ENCODE data around the gene RERE.

Gene RERE

DNA sequence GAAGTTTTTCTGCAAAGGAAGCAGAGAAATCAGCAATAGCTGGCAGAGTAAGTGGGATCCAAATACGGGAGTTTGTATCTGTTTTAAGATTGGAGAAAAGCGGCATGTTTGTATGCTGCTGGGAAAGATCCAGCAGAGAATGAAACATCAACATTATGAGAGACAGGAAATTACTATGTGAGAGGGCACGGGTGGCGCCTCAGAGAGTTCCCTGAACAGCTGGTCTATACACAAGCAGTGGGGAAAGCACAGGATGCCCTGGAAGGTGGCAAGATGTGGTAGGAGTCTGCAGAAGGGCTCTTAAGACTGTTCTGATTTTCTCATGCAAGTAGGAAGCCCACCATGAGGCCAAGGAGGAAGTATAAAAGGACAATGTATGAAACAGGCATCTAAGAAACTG lies 130.4 kb downstream of the RERE start:
- no peak for DNase-seq (ENCODE audit: low spot score)

DNA sequence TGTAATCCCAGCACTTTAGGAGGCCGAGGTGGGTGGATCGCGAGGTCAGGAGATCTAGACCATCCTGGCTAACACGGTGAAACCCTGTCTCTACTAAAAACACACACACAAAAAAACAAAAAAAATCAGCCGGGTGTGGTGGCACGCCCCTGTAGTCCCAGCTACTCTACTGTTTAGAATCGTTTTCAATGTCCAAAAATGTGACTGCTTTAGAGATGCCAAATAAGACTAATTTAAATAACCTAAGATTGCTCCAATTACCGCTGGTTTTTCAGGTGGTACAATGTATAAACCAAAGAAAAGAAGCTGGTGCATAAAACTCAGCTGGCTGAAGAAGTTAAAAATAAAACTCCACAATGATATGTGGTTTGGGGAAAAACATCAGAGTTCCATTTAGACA lies 132.0 kb downstream of the RERE start:
- no peak for DNase-seq (ENCODE audit: low spot score)

DNA sequence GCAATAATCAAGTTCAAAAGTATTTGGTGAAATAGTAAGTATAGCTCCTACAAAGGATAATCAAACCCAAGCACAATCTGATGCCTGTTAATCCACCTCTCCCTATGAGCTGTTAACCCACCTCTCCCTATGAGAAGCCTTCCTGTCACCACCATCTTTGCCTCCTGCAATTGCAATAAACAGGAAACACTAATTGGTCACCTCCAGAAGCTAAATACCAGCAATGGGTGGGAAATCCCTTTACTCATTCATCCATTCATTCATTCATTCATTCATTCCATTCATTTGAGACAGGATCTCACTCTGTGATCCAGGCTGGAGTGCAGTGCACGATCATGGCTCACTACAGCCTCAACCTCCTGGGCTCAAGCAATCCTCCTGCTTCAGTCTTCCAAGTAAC lies 132.8 kb downstream of the RERE start:
- no peak for DNase-seq (ENCODE audit: low spot score)

GRCh38 chr1:8682573-8682972 lies 134.9 kb downstream of the RERE start:
- no peak for DNase-seq (ENCODE audit: low spot score)

DNA sequence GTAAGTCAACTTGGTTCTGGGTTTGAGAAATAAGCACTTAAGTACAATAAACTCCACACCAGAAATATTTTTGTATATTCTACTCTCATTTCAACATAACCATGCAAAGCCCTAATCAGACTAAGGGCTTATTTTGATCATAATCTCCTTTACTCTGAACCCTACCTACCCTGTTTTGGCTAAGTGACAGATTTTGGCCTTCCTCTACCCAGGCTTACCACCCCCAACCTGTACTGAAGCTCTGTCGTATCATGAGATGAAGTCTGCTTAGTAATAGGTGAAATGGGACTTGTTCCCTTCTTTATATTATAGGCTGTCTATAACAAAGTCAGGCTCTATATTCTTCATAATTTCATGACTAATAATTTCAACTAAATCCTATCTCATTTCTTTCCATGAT lies 135.5 kb downstream of the RERE start:
- no peak for DNase-seq (ENCODE audit: low spot score)

GRCh38 chr1:8680664-8681650 lies 136.5 kb downstream of the RERE start:
- no peak for DNase-seq (ENCODE audit: low spot score)

DNA sequence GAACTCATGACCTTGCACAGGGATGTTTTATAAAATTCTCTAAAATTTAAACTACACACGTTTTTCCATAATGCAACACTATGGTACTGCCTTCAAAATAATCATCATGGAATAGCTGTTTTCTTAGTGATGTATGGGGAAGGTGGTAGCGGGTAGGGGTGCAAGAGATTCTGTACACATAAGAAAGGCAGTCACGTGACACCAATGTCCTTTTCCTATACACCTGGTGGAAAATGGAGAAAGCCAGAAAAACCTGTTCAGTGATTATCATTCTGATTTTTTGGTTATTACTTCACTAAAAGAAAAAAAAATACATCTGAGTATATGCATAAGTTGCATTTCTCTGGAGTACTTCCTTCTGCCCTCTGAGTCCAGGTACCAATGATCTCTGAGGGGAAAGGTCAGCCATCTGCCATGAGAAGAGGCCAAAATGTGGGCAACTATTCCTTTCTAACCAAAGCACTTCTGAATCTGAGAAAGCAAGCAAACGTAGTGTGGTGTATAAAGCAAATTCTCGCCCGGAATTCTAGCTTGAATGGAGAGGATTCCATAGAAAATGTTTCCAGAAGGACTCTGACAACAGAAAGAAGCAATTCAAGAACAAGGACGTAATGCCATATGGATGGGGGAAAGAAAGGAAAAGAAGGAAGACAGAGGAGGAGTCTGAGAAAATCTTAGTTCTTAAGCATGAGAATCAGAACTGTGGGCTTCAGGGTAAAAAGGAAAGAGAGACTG lies 137.3 kb downstream of the RERE start:
- no peak for DNase-seq (ENCODE audit: low spot score)

- no peak for DNase-seq (ENCODE audit: low spot score)
These were observed 138.0 kb downstream of the RERE start for GRCh38 chr1:8679395-8679800.

DNA sequence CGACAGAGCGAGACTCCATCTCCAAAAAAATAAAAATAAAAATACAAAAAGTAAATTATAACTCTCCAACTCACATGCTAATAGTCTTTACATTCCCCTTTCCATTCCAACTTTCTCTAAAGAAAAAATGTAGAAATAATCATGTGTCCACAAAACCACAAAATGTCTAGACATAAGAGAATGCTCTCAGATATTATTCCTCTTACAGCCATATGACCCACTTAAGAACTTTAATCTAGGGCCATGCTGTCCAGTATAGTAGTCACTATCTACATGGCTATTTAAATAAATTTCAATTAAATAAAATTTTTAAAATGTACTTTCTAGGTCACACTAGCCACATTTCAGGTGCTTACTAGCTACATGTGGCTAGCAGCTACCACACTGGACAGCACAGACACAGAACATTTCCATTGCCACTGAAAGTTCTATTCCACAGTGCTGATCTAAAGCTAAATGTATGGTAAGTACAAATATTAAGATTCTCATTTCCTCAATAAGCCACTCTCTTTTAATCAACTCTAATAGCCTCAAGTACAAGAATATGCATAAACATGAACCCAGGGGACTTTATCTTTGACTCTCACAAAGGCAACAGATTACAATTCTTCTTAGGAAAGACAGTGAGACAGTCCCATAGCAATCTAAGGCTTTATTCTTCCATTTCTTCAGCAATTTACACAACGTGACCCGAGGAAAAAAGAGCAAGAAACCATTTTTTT lies 138.6 kb downstream of the RERE start:
- no peak for DNase-seq (ENCODE audit: low spot score)

- no peak for DNase-seq (ENCODE audit: low spot score)
These were observed 139.7 kb downstream of the RERE start for GRCh38 chr1:8677782-8678181.

DNA sequence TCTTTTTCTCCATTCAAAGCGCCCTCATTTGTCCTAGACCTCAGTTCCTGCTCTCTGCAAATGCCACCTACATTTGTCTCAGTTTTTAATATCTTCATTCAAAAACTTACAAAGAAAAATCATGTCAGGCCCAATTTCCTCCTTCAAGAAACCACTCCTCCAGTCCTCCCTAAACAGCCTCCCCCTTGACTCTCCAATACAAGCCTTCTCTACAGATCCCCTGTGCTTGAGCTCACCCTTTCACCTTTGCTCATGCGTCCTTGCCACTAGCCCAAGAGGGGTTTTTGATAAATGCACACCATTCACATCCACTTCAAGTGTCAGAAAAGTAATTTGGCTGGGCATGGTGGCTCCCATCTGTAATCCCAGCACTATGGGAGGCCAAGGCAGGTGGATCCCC lies 140.6 kb downstream of the RERE start:
- no peak for DNase-seq (ENCODE audit: low spot score)

DNA sequence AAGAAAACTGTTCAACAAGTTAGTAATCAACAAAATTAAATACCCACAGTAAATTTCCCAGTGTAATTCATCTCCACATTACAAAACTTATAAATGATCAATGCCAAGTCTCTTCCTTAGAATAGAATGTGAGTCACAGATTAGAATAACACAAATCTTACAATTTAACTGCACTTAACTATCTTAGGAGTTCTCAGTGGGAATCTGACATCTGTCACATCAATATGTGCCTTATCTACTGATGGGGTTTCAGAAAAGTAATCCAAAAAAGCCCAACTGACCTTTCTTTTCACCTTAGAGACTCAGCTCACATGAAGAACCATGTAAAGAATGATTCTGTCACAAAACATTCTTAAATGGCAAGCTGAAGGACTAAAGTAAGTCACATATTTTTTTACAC lies 141.4 kb downstream of the RERE start:
- no peak for DNase-seq (ENCODE audit: low spot score)

DNA sequence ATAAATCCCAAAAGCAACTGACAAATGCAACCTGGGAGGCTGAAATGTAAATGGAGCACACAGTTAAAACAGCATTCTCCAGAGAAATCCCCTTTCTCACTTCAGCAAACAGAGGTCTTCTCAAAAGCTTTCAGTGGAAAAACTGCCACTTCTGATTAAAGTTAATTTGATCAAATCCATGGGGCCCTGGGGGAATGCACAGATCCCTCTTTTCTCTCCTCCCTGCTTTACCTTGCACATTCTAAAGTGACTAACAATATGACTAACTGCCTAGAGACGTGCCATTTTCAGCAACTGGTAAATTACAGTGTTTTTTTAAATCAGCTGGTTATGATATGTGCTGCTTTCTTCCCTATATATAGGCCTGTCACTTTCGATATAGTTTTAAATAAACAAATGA lies 142.5 kb downstream of the RERE start:
- DNase-seq (ENCODE audit: low spot score), result no peak

GRCh38 chr1:8674481-8674880 lies 143.0 kb downstream of the RERE start:
- DNase-seq (ENCODE audit: low spot score), result no peak

- no peak for DNase-seq (ENCODE audit: low spot score)
These were observed 146.0 kb downstream of the RERE start for GRCh38 chr1:8671306-8671917.

- no peak for DNase-seq (ENCODE audit: low spot score)
These were observed 147.0 kb downstream of the RERE start for GRCh38 chr1:8670371-8670818.

DNA sequence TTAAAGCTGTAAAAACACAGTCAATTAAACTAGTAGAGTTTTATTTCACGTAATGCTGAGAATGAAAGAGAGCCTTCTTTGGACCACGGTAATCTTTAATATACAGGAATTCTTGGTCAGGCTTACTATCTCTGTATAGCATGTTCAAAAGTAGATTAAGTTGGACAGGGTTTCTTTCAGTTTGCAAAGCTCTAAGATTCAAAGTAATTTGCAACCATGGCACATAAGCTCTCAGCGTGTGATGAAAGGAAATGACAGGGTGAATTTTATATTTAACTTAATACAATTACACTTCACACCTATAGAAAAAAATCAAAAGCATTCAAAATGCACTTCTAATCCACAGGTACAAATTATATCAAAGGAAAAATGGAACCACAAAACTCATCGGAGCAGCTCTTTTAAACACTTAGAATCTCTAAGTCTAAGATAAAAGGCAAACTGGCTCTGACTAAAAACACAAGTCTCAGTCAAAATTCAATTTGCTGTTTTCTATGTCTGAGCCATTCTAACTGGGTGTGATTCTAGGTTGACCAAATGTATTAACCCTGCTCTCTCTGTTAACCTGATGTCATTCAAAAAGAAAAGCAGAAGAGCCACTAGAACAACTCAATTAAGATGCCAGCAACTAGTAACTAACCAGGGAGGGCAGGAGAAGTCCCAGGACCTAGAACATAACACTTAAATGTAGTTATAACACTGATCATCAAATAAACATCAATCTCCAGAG lies 147.7 kb downstream of the RERE start:
- DNase-seq (ENCODE audit: low spot score), result no peak

DNA sequence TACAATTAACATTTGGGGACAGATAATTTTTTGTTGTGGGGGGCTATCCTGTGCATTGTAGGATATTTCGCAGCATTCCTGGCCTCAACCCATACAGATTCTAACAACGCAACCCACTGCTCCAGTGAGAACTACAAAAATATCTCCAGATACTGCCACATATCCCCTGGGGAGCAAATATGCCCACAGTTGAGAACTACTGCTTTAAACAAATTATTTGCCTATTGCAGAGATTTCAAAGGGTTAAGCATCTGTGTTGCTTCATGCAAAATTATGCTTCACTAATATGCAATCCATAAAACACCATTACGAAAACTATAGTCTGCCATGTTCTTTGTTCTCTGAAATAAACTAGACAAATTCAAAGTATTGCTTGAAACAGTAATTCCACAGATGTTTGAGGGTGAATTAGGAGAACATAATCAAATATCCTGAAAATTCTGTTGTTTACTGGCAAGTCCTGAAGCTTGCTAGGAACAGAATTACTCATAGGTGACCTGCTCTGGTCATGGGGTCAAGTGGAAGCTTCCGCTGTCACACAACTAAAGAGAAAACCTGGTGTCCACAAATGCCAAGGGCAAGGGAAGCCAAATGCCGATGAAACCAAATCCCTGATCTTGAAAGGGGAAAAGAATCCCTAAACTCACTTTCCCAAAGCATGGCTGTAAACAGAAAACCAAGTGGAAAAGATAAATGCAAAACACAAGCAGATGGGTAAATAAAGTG lies 149.4 kb downstream of the RERE start:
- no peak for DNase-seq (ENCODE audit: low spot score)

DNA sequence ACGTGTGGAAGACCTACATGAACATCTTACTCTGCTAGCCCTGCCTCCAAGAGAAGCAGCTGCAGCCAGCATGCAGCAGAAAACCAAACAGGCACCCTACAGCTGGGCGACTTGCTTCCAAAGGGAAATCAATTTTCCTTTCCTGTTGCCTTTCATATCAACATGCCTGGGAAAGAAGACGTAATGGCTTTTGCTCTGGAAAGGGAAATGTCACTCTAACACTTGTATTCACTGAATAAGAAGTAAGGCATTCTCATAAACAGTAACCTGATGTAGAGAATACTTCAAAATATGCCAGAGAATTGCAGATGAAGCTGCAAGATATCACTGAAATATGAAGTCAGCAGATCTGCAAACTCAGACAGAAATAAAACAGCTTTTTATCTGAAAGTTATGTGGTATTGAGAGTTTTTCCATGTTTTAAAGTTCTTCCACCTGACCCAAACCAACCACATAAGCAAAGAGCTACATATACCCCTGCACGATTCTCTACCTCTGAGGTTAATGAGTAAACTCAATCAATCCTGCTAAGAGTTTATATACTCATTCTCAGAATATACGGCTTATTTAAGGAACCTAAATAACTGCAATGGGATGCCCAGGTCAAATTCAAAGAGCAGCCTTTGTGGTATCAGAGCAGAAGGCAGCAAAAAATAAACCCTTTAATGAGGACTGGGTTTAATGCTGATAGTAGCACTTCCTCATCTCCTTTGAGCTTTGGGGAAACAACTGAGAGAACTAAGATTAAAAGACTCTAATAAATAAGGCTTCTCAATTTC lies 150.9 kb downstream of the RERE start:
- DNase-seq (ENCODE audit: low spot score), result no peak

- no peak for DNase-seq (ENCODE audit: low spot score)
These were observed 151.6 kb downstream of the RERE start for GRCh38 chr1:8665833-8666232.

Data from left forelimb (tissue), 1 donor.